Esophagus muscularis mucosa (tissue), 4 donors: ENCODE measurements around the gene RPS6KA2. TPM values are rescaled to one million over a fixed set of nuclear protein-coding genes. Genes with fewer than 3 reads are reported as not detected.

Experiments
- DNase-seq: peaks from one replicate; pipeline ENCODE4 v3.0.0-alpha.2; 2017; ENCODE audit errors: extremely low spot score
- H3K27ac ChIP-seq, 4 donors: fragments of 200-600 bp; sonication (generic); replicated peaks in 1 of 4; 1 replicate in 3 of 4; 2 replicates in 1 of 4; pipeline ENCODE4 v1.5.1; 2016 to 2019; ENCODE audit warnings: mild to moderate bottlenecking in 1 of 4
- H3K27me3 ChIP-seq, 4 donors: fragments of 200-600 bp; sonication (generic); one replicate each; pipeline versions ENCODE4 v1.5.1 to v1.6.0; 2016 to 2019
- H3K36me3 ChIP-seq, 4 donors: fragments of 200-600 bp; sonication (generic); one replicate each; pipeline ENCODE4 v1.5.1; 2016 to 2019
- H3K4me1 ChIP-seq, 4 donors: fragments of 200-600 bp; sonication (generic); one replicate each; pipeline ENCODE4 v1.5.1; 2016 to 2019
- H3K4me3 ChIP-seq, 4 donors: fragments of 200-600 bp; sonication (generic); 1 replicate in 2 of 4; 2 replicates in 2 of 4; pipeline ENCODE4 v1.5.1; 2016 to 2019; ENCODE audit warnings: mild to moderate bottlenecking in 4 of 4, moderate library complexity in 1 of 4
- H3K9me3 ChIP-seq, 4 donors: fragments of 200-600 bp; sonication (generic); 1 replicate in 3 of 4; 2 replicates in 1 of 4; pipeline ENCODE4 v1.5.1; 2016 to 2019
- CTCF ChIP-seq, 3 experiments: fragments of 200-600 bp in 2 of 3; fragments of 450-650 bp in 1 of 3; sonication (generic) in 2 of 3; IDR thresholded peaks; one replicate each; pipeline ENCODE4 v1.5.1; 2017 to 2019; ENCODE audit warnings: antibody characterized with exemption in 3 of 3, mild to moderate bottlenecking in 2 of 3, moderate library complexity in 1 of 3
- EP300 ChIP-seq: sonication (generic); formaldehyde crosslinking; IDR thresholded peaks from one replicate; pipeline ENCODE4 v1.6.1; 2017; ENCODE audit warnings: antibody characterized with exemption
- POLR2A ChIP-seq: fragments of 450-650 bp; IDR thresholded peaks from one replicate; pipeline ENCODE4 v1.6.1; 2017; ENCODE audit warnings: antibody characterized with exemption, moderate library complexity, mild to moderate bottlenecking, low read depth
- POLR2AphosphoS5 ChIP-seq, 2 donors: sonication (generic); formaldehyde crosslinking; IDR thresholded peaks; one replicate each; pipeline ENCODE4 v1.6.1; 2017; ENCODE audit warnings: antibody characterized with exemption in 2 of 2
- WGBS: methylation state at CpG from one replicate; pipeline ENCODE4 v1.1.5; 2018; 5-methylcytosine and 5-hydroxymethylcytosine counted together
- intact Hi-C: fragments of 100-400 bp; cut with DNase I; formaldehyde crosslinking; loops from one replicate; pipeline ENCODE4 v1.15.1; 2023
- total RNA-seq, 4 donors: library from RNA; depleted of rRNA; stranded (reverse); fragments of >200 nt; gene quantifications; one replicate each; pipeline versions ENCODE4 v1.1.0 to v1.2.1, GENCODE V29; 2016

The RPS6KA2 gene
- total RNA-seq, 4 donors from 2014 or later, result 83.9 to 126 (median 112) TPM

GRCh38 chr6:166476634-166477215, 150.3 kb downstream of the RPS6KA2 start:
- intact Hi-C loops, result no loop called here
- H3K36me3 ChIP-seq, result peaks cover 11 to 70% (median 44%) of the 10 kb centered on the region in 4 donors

GRCh38 chr6:166476061-166476591, 150.9 kb downstream of the RPS6KA2 start:
- Histone ChIP-seq H3K36me3 (peaks cover 8 to 70% (median 47%) of the 10 kb centered on the region in 4 donors), H3K27me3 (no peaks in the 10 kb centered on the region), H3K9me3 (no peaks in the 10 kb centered on the region), H3K27ac (no peak overlapping the region), H3K4me1 (no peaks in the 10 kb centered on the region), H3K4me3 (no peak overlapping the region)
- intact Hi-C loops, result no loop called here
- no peak for DNase-seq
- no peak for TF ChIP-seq EP300
- no peak for TF ChIP-seq POLR2A
- TF ChIP-seq CTCF (IDR thresholded peaks at IDR 0.05), result no peak
- no peak for TF ChIP-seq POLR2AphosphoS5 (IDR thresholded peaks at IDR 0.05)
- 92% methylated on average over 10 of the region's 14 CpGs for WGBS

More at GRCh38 chr6:166476634-166477215, 150.3 kb downstream of the RPS6KA2 start:
- Histone ChIP-seq H3K4me1 (no peaks in the 10 kb centered on the region), H3K4me3 (no peak overlapping the region), H3K27ac (no peak overlapping the region), H3K27me3 (no peaks in the 10 kb centered on the region), H3K9me3 (no peaks in the 10 kb centered on the region)
- WGBS, result 94% methylated on average over 14 of the region's 15 CpGs
- TF ChIP-seq POLR2AphosphoS5 (IDR thresholded peaks at IDR 0.05) (no peak), POLR2A (no peak), EP300 (no peak), CTCF (IDR thresholded peaks at IDR 0.05) (no peak)
- DNase-seq, result no peak

GRCh38 chr6:166474721-166475565, 152.1 kb downstream of the RPS6KA2 start:
- intact Hi-C loops, result no loop called here
- Histone ChIP-seq H3K4me1 (no peaks in the 10 kb centered on the region), H3K9me3 (no peaks in the 10 kb centered on the region), H3K36me3 (peaks cover 8 to 75% (median 55%) of the 10 kb centered on the region in 4 donors), H3K4me3 (no peak overlapping the region), H3K27ac (no peak overlapping the region), H3K27me3 (no peaks in the 10 kb centered on the region)
- DNase-seq, result no peak
- 82% methylated on average over 26 of the region's 26 CpGs for WGBS
- no peak for TF ChIP-seq EP300
- no peak for TF ChIP-seq POLR2A
- TF ChIP-seq POLR2AphosphoS5 (IDR thresholded peaks at IDR 0.05), result no peak
- TF ChIP-seq CTCF (IDR thresholded peaks at IDR 0.05), result no peak

- Histone ChIP-seq H3K9me3 (no peaks in the 10 kb centered on the region), H3K27ac (no peak overlapping the region), H3K4me1 (no peaks in the 10 kb centered on the region), H3K27me3 (no peaks in the 10 kb centered on the region), H3K36me3 (peaks cover 8 to 75% (median 56%) of the 10 kb centered on the region in 4 donors), H3K4me3 (no peak overlapping the region)
- intact Hi-C loops, result no loop called here
- WGBS, result 78% methylated on average over 12 of the region's 12 CpGs
- no peak for DNase-seq
- no peak for TF ChIP-seq EP300
Measured at GRCh38 chr6:166473886-166474571, 153.0 kb downstream of the RPS6KA2 start.

- no peak overlapping the region for H3K4me3 ChIP-seq
- TF ChIP-seq CTCF (IDR thresholded peaks at IDR 0.05) (no peak), EP300 (no peak), POLR2A (no peak), POLR2AphosphoS5 (IDR thresholded peaks at IDR 0.05) (no peak)
- intact Hi-C loops, result no loop called here
- H3K27ac ChIP-seq, result no peak overlapping the region
- H3K27me3 ChIP-seq, result no peaks in the 10 kb centered on the region
- H3K4me1 ChIP-seq, result no peaks in the 10 kb centered on the region
- no peak for DNase-seq
- H3K36me3 ChIP-seq, result peaks cover 0 to 74% (median 52%) of the 10 kb centered on the region in 4 donors
- H3K9me3 ChIP-seq, result no peaks in the 10 kb centered on the region
- WGBS, result 94% methylated on average over 12 of the region's 12 CpGs
Measured at GRCh38 chr6:166472636-166473035, 154.4 kb downstream of the RPS6KA2 start.
